CD4-positive, alpha-beta memory T cell (primary cell): ENCODE measurements around the gene FREM1. TPM values are rescaled to one million over a fixed set of nuclear protein-coding genes. Genes with fewer than 3 reads are reported as not detected.

Experiments
- CTCF ChIA-PET: fragments of 350-600 bp; sonication (Branson Sonifier 250); formaldehyde crosslinking; loops from one replicate; lab custom pipeline; 2021; ENCODE audit warnings: inconsistent platforms; ENCODE audit not compliant: partially characterized antibody; lab: Charles Lee
- POLR2A ChIA-PET: fragments of 350-600 bp; sonication (Branson Sonifier 250); formaldehyde crosslinking; loops from one replicate; lab custom pipeline; 2021; ENCODE audit not compliant: partially characterized antibody; lab: Charles Lee
- DNase-seq, 5 donors: peaks; one replicate each; pipeline versions ENCODE4 v3.0.0 to v3.0.0-alpha.2; 2020 to 2022; ENCODE audit warnings: mixed read lengths in 1 of 5
- H3K27ac ChIP-seq: one replicate; pipeline ENCODE4 v1.7.0; 2013; ENCODE audit warnings: low read depth, low read length
- H3K27me3 ChIP-seq: 2 replicates; pipeline ENCODE4 v1.7.0; 2013; ENCODE audit warnings: mild to moderate bottlenecking, low read length, moderate library complexity; ENCODE audit not compliant: insufficient read depth
- H3K36me3 ChIP-seq: 2 replicates; pipeline ENCODE4 v1.7.0; 2013; ENCODE audit warnings: mild to moderate bottlenecking, low read length, moderate library complexity; ENCODE audit not compliant: insufficient read depth
- H3K4me1 ChIP-seq: 2 replicates; pipeline ENCODE4 v1.7.0; 2013; ENCODE audit warnings: mild to moderate bottlenecking, low read length, moderate library complexity; ENCODE audit not compliant: insufficient read depth
- H3K4me3 ChIP-seq, 2 donors: one replicate each; pipeline ENCODE4 v1.7.0; 2013; ENCODE audit warnings: low read length in 2 of 2, mild to moderate bottlenecking in 1 of 2
- H3K9me3 ChIP-seq, 2 donors: one replicate each; pipeline ENCODE4 v1.7.0; 2013; ENCODE audit warnings: low read length in 2 of 2, control low read depth in 1 of 2; ENCODE audit not compliant: control insufficient read depth in 1 of 2
- H3K27ac Mint-ChIP-seq, 7 donors: one replicate each; pipeline ENCODE4 v1.8.0; 2020 to 2021; ENCODE audit warnings: mixed read lengths in 7 of 7, mild to moderate bottlenecking in 6 of 7, inconsistent platforms in 3 of 7, moderate library complexity in 3 of 7
- H3K27me3 Mint-ChIP-seq, 2 donors: one replicate each; pipeline ENCODE4 v1.8.0; 2020 to 2021; ENCODE audit warnings: mixed read lengths in 2 of 2
- H3K36me3 Mint-ChIP-seq, 2 donors: one replicate each; pipeline ENCODE4 v1.8.0; 2020 to 2021; ENCODE audit warnings: mixed read lengths in 2 of 2, inconsistent platforms in 1 of 2, mild to moderate bottlenecking in 1 of 2
- H3K4me1 Mint-ChIP-seq, 4 donors: one replicate each; pipeline ENCODE4 v1.8.0; 2020 to 2021; ENCODE audit warnings: mixed read lengths in 4 of 4, mild to moderate bottlenecking in 1 of 4
- H3K4me3 Mint-ChIP-seq, 8 donors: one replicate each; pipeline ENCODE4 v1.8.0; 2020 to 2021; ENCODE audit warnings: mixed read lengths in 8 of 8, mild to moderate bottlenecking in 7 of 8, moderate library complexity in 6 of 8, inconsistent platforms in 3 of 8
- H3K9me3 Mint-ChIP-seq, 8 donors: one replicate each; pipeline ENCODE4 v1.8.0; 2020 to 2021; ENCODE audit warnings: mixed read lengths in 8 of 8, mild to moderate bottlenecking in 5 of 8, inconsistent platforms in 3 of 8, moderate library complexity in 1 of 8
- intact Hi-C: fragments of 100-400 bp; cut with micrococcal nuclease; formaldehyde crosslinking; loops from one replicate; pipeline ENCODE4 v1.15.1; 2023
- polyA plus RNA-seq, 2 donors: library from polyadenylated mRNA; unstranded; fragments of 300-500 nt; fragmentation: Illumina TruSeq; gene quantifications; one replicate each; pipeline ENCODE4 v1.2.3, GENCODE V29; 2021
- total RNA-seq, 2 experiments: library from RNA; stranded (reverse); gene quantifications; one replicate each; pipeline ENCODE4 v1.2.3, GENCODE V29; 2021

FREM1 gene
- total and polyA plus RNA-seq, 4 experiments from 2014 or later: 0.14 TPM; not detected in 3

- intact Hi-C loops: no loop called here
These were observed 7.7 kb downstream of the FREM1 start for GRCh38 chr9:14902561-14902960.

GRCh38 chr9:14899815-14900193 lies 10.4 kb downstream of the FREM1 start:
- POLR2A ChIA-PET: no interaction called here
- no peaks in the 10 kb centered on the region for H3K4me1 ChIP-seq
- Mint-ChIP-seq H3K4me3 (no peak overlapping the region), H3K36me3 (no peaks in the 10 kb centered on the region), H3K27me3 (no peaks in the 10 kb centered on the region), H3K4me1 (no peaks in the 10 kb centered on the region), H3K9me3 (peaks cover 0 to 3% (median 0%) of the 10 kb centered on the region in 8 donors), H3K27ac (no peak overlapping the region)
- no peaks in the 10 kb centered on the region for H3K36me3 ChIP-seq
- H3K27me3 ChIP-seq: no peaks in the 10 kb centered on the region
- no peaks in the 10 kb centered on the region for H3K9me3 ChIP-seq
- no peak overlapping the region for H3K27ac ChIP-seq
- intact Hi-C loops: no loop called here
- no peak for DNase-seq
- no peak overlapping the region for H3K4me3 ChIP-seq
- CTCF ChIA-PET: no interaction called here

More at GRCh38 chr9:14902561-14902960, 7.7 kb downstream of the FREM1 start:
- no peaks in the 10 kb centered on the region for H3K36me3 Mint-ChIP-seq
- Histone ChIP-seq H3K27ac (no peak overlapping the region), H3K36me3 (no peaks in the 10 kb centered on the region), H3K4me1 (no peaks in the 10 kb centered on the region), H3K4me3 (no peak overlapping the region), H3K9me3 (no peaks in the 10 kb centered on the region), H3K27me3 (no peaks in the 10 kb centered on the region)
- no peaks in the 10 kb centered on the region for H3K4me1 Mint-ChIP-seq
- DNase-seq: no peak
- no peaks in the 10 kb centered on the region for H3K27me3 Mint-ChIP-seq
- CTCF ChIA-PET: no interaction called here
- POLR2A ChIA-PET: no interaction called here
- H3K4me3 Mint-ChIP-seq: no peak overlapping the region
- no peak overlapping the region for H3K27ac Mint-ChIP-seq
- H3K9me3 Mint-ChIP-seq: peaks cover 0 to 3% (median 0%) of the 10 kb centered on the region in 8 donors

- ChIA-PET POLR2A (no interaction called here), CTCF (no interaction called here)
- Mint-ChIP-seq H3K9me3 (peaks cover 0 to 3% (median 0%) of the 10 kb centered on the region in 8 donors), H3K4me3 (no peak overlapping the region), H3K27ac (no peak overlapping the region), H3K4me1 (no peaks in the 10 kb centered on the region), H3K36me3 (no peaks in the 10 kb centered on the region), H3K27me3 (no peaks in the 10 kb centered on the region)
- no peaks in the 10 kb centered on the region for H3K36me3 ChIP-seq
- intact Hi-C loops: no loop called here
- H3K27me3 ChIP-seq: no peaks in the 10 kb centered on the region
- H3K27ac ChIP-seq: no peak overlapping the region
- no peak overlapping the region for H3K4me3 ChIP-seq
- no peaks in the 10 kb centered on the region for H3K9me3 ChIP-seq
- no peaks in the 10 kb centered on the region for H3K4me1 ChIP-seq
- no peak for DNase-seq
These were observed 11.0 kb downstream of the FREM1 start for GRCh38 chr9:14899042-14899814.

- DNase-seq: no peak
- H3K4me3 Mint-ChIP-seq: no peak overlapping the region
- Histone ChIP-seq H3K27me3 (no peaks in the 10 kb centered on the region), H3K4me1 (no peaks in the 10 kb centered on the region), H3K36me3 (no peaks in the 10 kb centered on the region), H3K4me3 (no peak overlapping the region), H3K9me3 (no peaks in the 10 kb centered on the region), H3K27ac (no peak overlapping the region)
- POLR2A ChIA-PET: no interaction called here
- no peaks in the 10 kb centered on the region for H3K4me1 Mint-ChIP-seq
- CTCF ChIA-PET: no interaction called here
- H3K27me3 Mint-ChIP-seq: no peaks in the 10 kb centered on the region
- intact Hi-C loops: no loop called here
- H3K27ac Mint-ChIP-seq: no peak overlapping the region
- H3K36me3 Mint-ChIP-seq: no peaks in the 10 kb centered on the region
- peaks cover 0 to 3% (median 0%) of the 10 kb centered on the region in 8 donors for H3K9me3 Mint-ChIP-seq
These were observed 14.4 kb downstream of the FREM1 start for GRCh38 chr9:14895806-14896205.

- intact Hi-C loops: no loop called here
- no peaks in the 10 kb centered on the region for H3K36me3 Mint-ChIP-seq
- POLR2A ChIA-PET: no interaction called here
- no peaks in the 10 kb centered on the region for H3K4me1 Mint-ChIP-seq
- no peak overlapping the region for H3K4me3 Mint-ChIP-seq
- H3K27me3 ChIP-seq: no peaks in the 10 kb centered on the region
- no peaks in the 10 kb centered on the region for H3K36me3 ChIP-seq
- H3K9me3 Mint-ChIP-seq: peaks cover 0 to 3% (median 0%) of the 10 kb centered on the region in 8 donors
- H3K27ac ChIP-seq: no peak overlapping the region
- H3K27me3 Mint-ChIP-seq: no peaks in the 10 kb centered on the region
- no peak overlapping the region for H3K4me3 ChIP-seq
- CTCF ChIA-PET: no interaction called here
- H3K9me3 ChIP-seq: no peaks in the 10 kb centered on the region
- H3K27ac Mint-ChIP-seq: no peak overlapping the region
- DNase-seq: no peak
- no peaks in the 10 kb centered on the region for H3K4me1 ChIP-seq
These were observed 16.9 kb downstream of the FREM1 start for GRCh38 chr9:14893280-14893679.

GRCh38 chr9:14891332-14891731 lies 18.9 kb downstream of the FREM1 start:
- Histone ChIP-seq H3K36me3 (no peaks in the 10 kb centered on the region), H3K27ac (no peak overlapping the region), H3K4me1 (no peaks in the 10 kb centered on the region), H3K4me3 (no peak overlapping the region), H3K27me3 (no peaks in the 10 kb centered on the region), H3K9me3 (no peaks in the 10 kb centered on the region)
- no peak for DNase-seq
- Mint-ChIP-seq H3K36me3 (no peaks in the 10 kb centered on the region), H3K4me3 (no peak overlapping the region), H3K27ac (no peak overlapping the region), H3K9me3 (no peaks in the 10 kb centered on the region), H3K27me3 (no peaks in the 10 kb centered on the region), H3K4me1 (no peaks in the 10 kb centered on the region)
- ChIA-PET POLR2A (no interaction called here), CTCF (no interaction called here)
- intact Hi-C loops: no loop called here

- peaks cover 0 to 2% of the 10 kb centered on the region in 2 donors for H3K27me3 Mint-ChIP-seq
- H3K4me1 Mint-ChIP-seq: no peaks in the 10 kb centered on the region
- H3K27ac Mint-ChIP-seq: no peak overlapping the region
- Histone ChIP-seq H3K36me3 (no peaks in the 10 kb centered on the region), H3K27me3 (no peaks in the 10 kb centered on the region), H3K4me3 (no peak overlapping the region), H3K4me1 (no peaks in the 10 kb centered on the region), H3K9me3 (no peaks in the 10 kb centered on the region), H3K27ac (no peak overlapping the region)
- CTCF ChIA-PET: no interaction called here
- POLR2A ChIA-PET: no interaction called here
- intact Hi-C loops: no loop called here
- DNase-seq: no peak
- H3K9me3 Mint-ChIP-seq: peaks cover 0 to 2% (median 0%) of the 10 kb centered on the region in 8 donors
- no peak overlapping the region for H3K4me3 Mint-ChIP-seq
- H3K36me3 Mint-ChIP-seq: no peaks in the 10 kb centered on the region
These were observed 20.8 kb downstream of the FREM1 start for GRCh38 chr9:14889451-14889850.
